Ectodermal cell (in vitro differentiated cells): ENCODE results near the gene HIF1AN.
"Not testable (repeated sequence)": the region's sequence is repeated elsewhere in the genome, so short reads cannot be mapped to it uniquely, and the experiment has no call there.

Experiments used
- H3K27ac ChIP-seq: 2 replicates; pipeline ENCODE4 v1.7.0; 2013; ENCODE audit warnings: mild to moderate bottlenecking, low read depth, low read length; ENCODE audit not compliant: insufficient read depth, poor library complexity, severe bottlenecking
- H3K27me3 ChIP-seq: 2 replicates; pipeline ENCODE4 v1.7.0; 2013; ENCODE audit warnings: mild to moderate bottlenecking, low read length; ENCODE audit not compliant: insufficient read depth, control insufficient read depth, poor library complexity, severe bottlenecking
- H3K36me3 ChIP-seq: one replicate; pipeline ENCODE4 v1.7.0; 2013; ENCODE audit warnings: low read length; ENCODE audit not compliant: control insufficient read depth, insufficient read depth
- H3K4me1 ChIP-seq: one replicate; pipeline ENCODE4 v1.7.0; 2013; ENCODE audit warnings: low read length; ENCODE audit not compliant: control insufficient read depth, insufficient read depth
- H3K4me3 ChIP-seq: 2 replicates; pipeline ENCODE4 v1.7.0; 2013; ENCODE audit warnings: low read depth, low read length, control low read depth; ENCODE audit not compliant: insufficient read depth
- H3K9me3 ChIP-seq: 2 replicates; pipeline ENCODE4 v1.7.0; 2013; ENCODE audit warnings: mild to moderate bottlenecking, low read length, moderate library complexity; ENCODE audit not compliant: control insufficient read depth
- WGBS, 2 experiments: methylation state at CpG; one replicate each; pipeline ENCODE4 v1.1.7; 2013; ENCODE audit warnings: missing lambda C conversion rate in 2 of 2; 5-methylcytosine and 5-hydroxymethylcytosine counted together

HIF1AN gene

GRCh38 chr10:100575146-100575545, 39.4 kb downstream of the HIF1AN start:
- not testable (repeated sequence) for H3K4me1 ChIP-seq, H3K4me3 ChIP-seq, H3K27ac ChIP-seq, H3K36me3 ChIP-seq, H3K9me3 ChIP-seq
- 79 to 84% methylated on average over 7 of the region's 7 CpGs for WGBS, 2 experiments
- H3K27me3 ChIP-seq, result peaks cover 41% of the 10 kb centered on the region

GRCh38 chr10:100575585-100576281, 40.0 kb downstream of the HIF1AN start:
- H3K9me3 ChIP-seq, result no peaks in the 10 kb centered on the region
- no peaks in the 10 kb centered on the region for H3K36me3 ChIP-seq
- peaks cover 41% of the 10 kb centered on the region for H3K27me3 ChIP-seq
- no peak overlapping the region for H3K4me3 ChIP-seq
- WGBS, 2 experiments, result 85 to 87% methylated on average over 8 of the region's 8 CpGs
- no peaks in the 10 kb centered on the region for H3K4me1 ChIP-seq
- H3K27ac ChIP-seq, result no peak overlapping the region

DNA sequence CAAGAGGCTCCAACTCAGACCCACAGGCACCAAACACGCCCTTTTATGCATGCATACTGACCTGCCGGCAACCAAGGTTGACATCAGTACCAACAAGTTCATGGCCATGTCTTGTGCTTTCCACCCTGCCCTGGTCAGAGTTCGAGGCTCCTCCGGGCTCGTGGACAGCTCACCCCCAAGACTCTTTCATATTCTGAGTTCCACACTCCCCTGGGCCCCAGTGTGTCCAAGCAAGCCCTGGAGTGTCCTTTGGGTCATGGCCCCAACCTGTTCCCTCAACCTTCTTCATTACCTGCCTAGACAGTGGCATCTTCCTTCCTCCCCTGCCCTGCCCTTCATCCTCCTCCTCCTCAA, 40.5 kb downstream of the HIF1AN start:
- Histone ChIP-seq H3K27me3 (peaks cover 36% of the 10 kb centered on the region), H3K4me1 (no peaks in the 10 kb centered on the region), H3K27ac (no peak overlapping the region), H3K9me3 (no peaks in the 10 kb centered on the region), H3K36me3 (no peaks in the 10 kb centered on the region), H3K4me3 (no peak overlapping the region)
- 87 to 91% methylated on average over 5 of the region's 5 CpGs for WGBS, 2 experiments

- WGBS, 2 experiments, result 81 to 83% methylated on average over 9 of the region's 9 CpGs
- H3K27me3 ChIP-seq, result peaks cover 28% of the 10 kb centered on the region
- no peaks in the 10 kb centered on the region for H3K4me1 ChIP-seq
Measured at GRCh38 chr10:100579261-100580090, 43.7 kb downstream of the HIF1AN start.

DNA sequence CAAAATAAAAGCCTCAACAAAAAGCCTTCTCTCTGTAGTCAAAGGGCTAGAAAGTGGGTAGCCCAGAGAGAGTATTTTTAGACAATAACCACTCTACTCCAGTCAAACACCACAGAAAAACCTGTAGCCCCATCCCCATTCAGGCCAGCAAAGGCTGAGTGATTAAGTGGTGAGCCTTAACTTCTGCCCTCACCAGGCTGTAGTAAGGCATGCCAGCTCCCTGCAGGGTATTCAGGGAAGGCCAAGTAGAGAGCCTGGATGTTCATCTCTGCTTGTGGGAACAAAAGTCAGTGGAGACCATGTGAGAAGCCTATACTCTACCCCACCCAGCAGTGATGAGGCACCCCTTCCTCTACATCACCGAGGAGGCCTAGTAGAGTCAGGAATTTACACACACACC, 51.2 kb downstream of the HIF1AN start:
- Histone ChIP-seq H3K9me3 (no peaks in the 10 kb centered on the region), H3K4me1 (no peaks in the 10 kb centered on the region), H3K4me3 (no peak overlapping the region), H3K27ac (no peak overlapping the region), H3K36me3 (no peaks in the 10 kb centered on the region), H3K27me3 (peaks cover 33% of the 10 kb centered on the region)
- 90 to 94% methylated on average over 1 of the region's 1 CpG for whole genome bisulfite sequencing, 2 experiments

More at GRCh38 chr10:100579261-100580090, 43.7 kb downstream of the HIF1AN start:
- no peaks in the 10 kb centered on the region for H3K9me3 ChIP-seq
- no peak overlapping the region for H3K27ac ChIP-seq
- H3K36me3 ChIP-seq, result no peaks in the 10 kb centered on the region
- H3K4me3 ChIP-seq, result no peak overlapping the region

GRCh38 chr10:100598166-100598565, 62.4 kb downstream of the HIF1AN start:
- H3K4me3 ChIP-seq, result no peak overlapping the region
- H3K9me3 ChIP-seq, result no peaks in the 10 kb centered on the region
- no peaks in the 10 kb centered on the region for H3K27me3 ChIP-seq
- H3K36me3 ChIP-seq, result no peaks in the 10 kb centered on the region
- H3K27ac ChIP-seq, result no peak overlapping the region
- H3K4me1 ChIP-seq, result no peaks in the 10 kb centered on the region

DNA sequence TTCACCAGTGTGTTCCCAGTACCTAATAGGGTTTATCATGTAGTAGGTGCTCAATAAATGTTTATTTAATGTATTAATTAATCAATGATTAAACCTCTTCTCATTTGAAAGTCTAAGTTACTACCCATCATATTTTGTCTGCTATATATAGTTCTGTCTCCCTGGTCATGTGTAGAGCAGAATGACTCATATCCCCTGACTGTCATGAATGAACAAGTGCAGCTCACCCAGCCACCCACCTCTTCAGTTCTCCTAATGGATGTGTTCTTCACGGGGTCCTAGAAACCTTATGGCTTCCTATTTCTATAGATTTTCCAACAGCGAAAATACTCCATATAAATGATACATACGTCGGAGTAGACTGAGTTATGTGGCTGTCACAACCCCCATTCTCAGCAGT, 64.5 kb downstream of the HIF1AN start:
- Histone ChIP-seq H3K4me1 (no peaks in the 10 kb centered on the region), H3K27me3 (no peaks in the 10 kb centered on the region), H3K36me3 (no peaks in the 10 kb centered on the region), H3K9me3 (no peaks in the 10 kb centered on the region), H3K4me3 (no peak overlapping the region), H3K27ac (no peak overlapping the region)
- WGBS, 2 experiments, result 88 to 92% methylated on average over 4 of the region's 4 CpGs

DNA sequence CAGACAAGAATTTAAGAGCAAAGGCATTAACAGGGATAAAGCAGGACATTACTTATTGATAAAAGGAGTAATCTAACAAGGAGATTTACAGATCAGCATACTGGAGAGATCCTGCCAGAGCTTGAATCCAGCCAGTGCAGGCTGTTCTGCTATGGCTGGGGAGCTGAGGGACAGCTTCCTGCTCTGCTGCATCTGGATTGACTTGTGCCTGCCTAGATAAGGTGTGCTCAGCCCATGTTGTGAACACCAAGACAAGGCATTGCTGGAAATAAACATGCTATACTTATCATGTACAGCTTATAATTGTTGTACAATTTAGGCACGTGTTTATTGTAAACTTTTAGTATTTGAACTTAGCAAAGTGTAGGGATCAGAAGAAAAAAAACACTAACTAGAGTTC, 71.7 kb downstream of the HIF1AN start:
- H3K27me3 ChIP-seq, result peaks cover 5% of the 10 kb centered on the region
- 50 to 55% methylated on average over 1 of the region's 1 CpG for WGBS, 2 experiments
- H3K36me3 ChIP-seq, result no peaks in the 10 kb centered on the region

More for the DNA sequence above, 71.7 kb downstream of the HIF1AN start:
- H3K9me3 ChIP-seq, result no peaks in the 10 kb centered on the region
- H3K4me3 ChIP-seq, result no peak overlapping the region
- no peak overlapping the region for H3K27ac ChIP-seq
- no peaks in the 10 kb centered on the region for H3K4me1 ChIP-seq
